Measurements from ENCODE around the gene CTNNA2.
A peak's percentile ranks its signal among the peaks of the same experiment; 100 is the strongest.
"Not testable (repeated sequence)": the region's sequence is repeated elsewhere in the genome, so short reads cannot be mapped to it uniquely, and the experiment has no call there.

CTNNA2 gene

DNA sequence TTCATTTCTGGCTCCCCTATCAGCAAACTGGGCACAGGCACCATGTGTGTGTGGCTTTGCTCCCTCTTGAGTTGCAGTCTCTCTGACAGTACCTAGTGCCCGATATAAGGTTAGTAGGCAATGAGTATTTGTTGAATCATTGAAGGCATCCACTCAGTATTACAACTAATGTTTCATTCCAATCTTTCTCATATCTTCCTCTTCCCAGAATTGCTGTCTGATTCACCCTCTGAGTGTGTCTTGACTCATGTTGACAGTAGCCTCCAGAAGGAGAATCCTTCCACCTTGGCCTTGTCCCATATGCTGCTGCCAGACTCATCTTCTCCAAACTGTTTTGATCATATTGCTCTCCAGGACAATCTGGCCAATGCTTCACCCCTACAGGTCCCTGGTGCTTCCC, 589.2 kb downstream of the CTNNA2 start:
- DNase-seq, result no peak

DNA sequence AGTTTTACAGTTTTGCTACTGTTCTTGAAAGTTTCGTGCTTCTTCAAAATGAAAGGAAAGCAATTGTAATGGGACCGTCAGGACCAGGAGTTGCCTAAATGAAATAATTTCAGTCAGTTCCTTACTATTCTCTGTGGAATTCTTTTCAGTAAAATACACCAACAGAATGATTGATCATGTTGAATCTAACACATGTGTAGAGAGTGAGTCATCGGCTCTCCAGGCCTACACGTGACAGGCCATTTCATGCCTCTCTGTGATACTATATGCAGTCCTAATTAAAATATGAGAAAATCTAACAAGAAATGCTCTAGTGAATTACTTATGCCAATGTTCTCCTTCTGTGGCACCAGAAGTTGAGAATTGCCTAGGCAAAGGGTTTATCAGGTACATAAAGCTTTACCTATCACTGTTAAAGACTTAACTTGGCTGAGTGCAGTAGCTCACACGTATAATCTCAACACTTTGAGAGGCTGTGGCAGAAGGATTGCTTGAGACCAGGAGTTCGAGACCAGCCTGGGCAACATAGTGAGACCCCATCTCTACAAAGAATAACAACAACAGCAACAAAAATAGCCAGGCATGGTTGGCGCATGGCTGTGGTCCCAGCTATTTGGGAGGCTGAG, 592.3 kb downstream of the CTNNA2 start:
- DNase-seq, result no peak

DNA sequence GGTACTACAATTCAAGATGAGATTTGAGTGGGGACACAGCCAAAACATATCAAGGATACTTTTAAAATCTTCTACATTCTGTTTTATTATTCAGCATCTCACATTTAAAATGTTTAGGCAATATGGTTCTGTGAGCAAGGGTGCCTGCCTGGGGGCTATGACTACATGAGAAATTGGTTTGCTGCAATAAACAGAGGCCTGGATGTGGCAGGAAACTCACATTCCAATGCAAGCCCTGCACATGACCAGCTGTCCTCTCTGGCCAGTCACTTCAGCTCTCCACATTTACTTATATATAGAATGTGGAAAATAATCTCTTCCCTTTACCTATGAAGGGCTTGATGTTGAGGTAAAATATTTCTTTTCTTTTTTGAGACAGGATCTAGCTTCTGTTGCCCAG, 598.3 kb downstream of the CTNNA2 start:
- no peak for DNase-seq

DNA sequence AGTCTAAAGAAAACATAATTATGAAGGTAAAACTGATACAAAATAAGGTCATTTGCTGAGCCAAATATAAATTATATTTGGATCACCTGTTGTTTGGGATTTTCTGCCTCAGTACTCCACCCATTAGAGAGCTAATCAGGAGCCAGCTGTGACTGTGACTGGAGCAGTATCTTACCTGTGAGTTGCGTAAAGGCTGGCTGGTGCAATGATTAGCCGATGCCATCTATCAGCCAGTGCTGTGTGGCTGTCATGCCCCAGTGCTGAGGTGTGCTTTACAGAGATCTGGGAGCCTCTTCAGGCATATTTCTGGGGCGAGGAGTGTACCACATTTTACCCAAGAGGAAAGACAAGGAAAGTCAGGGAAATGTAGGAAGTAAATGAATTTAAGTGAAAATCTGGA, 599.9 kb downstream of the CTNNA2 start:
- DNase-seq, result no peak

DNA sequence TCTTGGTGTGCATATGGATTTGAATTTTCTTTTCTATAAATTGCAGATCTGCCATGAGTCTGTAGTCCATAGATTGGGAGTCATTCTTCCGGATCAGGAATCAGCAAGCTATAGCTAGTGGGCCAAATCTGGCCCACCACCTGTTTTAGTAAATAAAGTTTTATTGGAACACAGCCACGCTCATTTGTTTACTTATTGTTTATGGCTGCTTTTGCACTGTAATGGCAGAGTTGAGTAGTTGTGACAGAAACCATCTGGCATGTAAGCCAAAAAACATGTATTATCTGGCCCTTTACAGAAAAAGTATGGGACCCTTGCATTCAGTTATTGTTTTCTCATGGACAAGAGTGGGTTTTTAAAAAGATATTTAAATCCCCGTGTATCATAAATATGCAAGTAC, 600.5 kb downstream of the CTNNA2 start:
- DNase-seq, result no peak

DNA sequence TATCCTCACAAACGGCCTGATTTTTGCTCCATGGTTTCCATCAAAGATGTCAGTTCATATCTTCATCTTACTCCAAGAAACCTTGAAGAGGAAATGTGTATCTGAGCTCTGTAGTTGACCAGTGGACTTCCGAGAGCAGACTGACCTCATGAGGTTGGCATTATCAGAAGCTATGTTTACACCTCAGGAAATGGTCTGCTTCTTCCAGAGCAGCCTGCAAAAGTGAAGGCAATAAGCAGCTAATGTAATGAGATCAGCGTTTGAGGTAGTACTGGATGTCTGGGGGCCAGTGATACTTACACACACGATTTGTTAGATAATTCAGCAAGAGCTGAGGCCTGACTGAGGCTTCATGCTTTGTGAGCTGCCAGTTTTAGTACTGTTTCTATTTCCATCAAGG, 602.0 kb downstream of the CTNNA2 start:
- DNase-seq, result no peak

DNA sequence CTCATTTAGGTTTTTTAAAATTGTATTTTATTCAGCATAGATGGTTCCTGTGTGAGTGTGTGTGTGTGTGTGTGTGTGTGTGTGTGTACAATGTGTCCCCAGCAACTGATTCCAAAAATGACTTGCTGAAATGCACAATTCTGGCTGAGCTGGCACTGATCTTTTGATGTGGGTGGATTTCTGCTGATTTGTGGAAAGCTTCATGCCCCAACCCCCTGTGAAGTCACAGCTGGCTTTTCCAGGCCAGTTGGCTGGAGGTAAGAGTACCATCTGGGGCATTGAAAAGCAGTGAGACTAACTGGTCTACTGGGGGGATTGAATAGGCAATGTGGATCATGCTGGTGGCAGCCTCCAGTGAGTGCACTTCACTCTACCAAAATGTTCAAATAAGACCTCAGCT, 604.5 kb downstream of the CTNNA2 start:
- peak in 1 of 2 experiments; percentile 56 for DNase-seq

DNA sequence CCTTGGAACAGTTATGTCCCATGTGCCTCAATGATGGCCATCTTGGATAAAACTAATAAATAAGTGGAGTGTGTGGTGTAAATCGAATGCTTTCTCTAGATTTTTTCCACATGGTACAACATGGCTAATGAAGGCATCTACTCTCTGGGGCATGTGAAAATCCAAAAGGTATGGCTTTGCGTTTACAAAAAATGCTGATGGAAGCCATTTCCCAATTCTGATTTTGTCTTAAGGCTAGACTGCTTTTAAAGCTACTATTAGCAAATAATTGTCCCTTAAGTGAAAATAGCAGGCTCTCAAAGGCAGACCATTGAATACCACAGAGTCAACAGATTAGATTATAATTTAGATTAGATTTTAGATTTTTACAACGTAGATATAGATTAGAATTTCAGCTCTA, 608.0 kb downstream of the CTNNA2 start:
- no peak for DNase-seq

DNA sequence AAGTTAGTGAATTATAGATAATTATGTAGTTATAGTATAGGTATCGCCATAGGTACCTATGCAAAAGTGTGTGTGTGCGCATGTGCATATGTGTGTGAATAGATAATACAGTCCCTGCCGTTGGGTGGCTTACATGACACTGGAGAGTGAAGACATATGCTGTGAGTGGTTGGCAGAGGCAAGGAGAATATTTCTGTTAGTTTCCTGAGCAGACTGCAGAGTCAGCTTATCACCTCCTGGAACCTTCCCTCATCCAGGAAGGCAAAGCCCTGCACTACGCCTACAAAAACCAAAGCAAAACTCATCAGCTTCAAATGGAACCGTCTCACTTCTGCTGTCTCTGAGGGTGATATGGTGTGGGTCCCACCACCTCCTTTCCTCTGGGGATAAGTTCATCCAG, 609.8 kb downstream of the CTNNA2 start:
- no peak for DNase-seq

DNA sequence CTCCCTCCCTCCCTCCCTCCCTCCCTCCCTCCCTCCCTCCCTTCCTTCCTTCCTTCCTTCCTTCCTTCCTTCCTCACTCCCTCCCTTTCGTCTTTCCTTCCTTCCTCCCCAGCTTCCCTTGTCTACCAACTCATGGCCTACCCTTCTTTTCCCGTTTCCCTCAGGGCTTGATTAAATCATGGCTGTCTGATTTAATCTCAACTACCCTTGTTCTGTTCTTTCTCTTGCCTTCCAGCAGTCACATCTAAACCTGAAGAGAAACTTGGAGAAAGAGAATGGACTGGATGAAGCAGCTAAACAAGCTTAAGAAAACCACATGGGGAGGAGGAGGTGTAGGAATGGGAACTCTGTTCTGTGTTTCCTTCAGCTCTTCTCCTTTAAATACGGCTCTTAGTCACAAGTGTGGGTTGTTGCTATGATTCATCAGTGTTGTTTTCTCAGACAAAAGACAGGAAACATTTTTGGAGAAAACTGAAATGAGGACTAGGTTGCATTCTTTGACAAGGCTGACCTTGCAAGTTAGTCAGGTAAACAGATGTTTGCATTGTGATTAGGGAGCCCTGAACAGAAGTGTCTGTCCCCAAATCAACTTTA, 613.8 kb downstream of the CTNNA2 start:
- no peak for DNase-seq

DNA sequence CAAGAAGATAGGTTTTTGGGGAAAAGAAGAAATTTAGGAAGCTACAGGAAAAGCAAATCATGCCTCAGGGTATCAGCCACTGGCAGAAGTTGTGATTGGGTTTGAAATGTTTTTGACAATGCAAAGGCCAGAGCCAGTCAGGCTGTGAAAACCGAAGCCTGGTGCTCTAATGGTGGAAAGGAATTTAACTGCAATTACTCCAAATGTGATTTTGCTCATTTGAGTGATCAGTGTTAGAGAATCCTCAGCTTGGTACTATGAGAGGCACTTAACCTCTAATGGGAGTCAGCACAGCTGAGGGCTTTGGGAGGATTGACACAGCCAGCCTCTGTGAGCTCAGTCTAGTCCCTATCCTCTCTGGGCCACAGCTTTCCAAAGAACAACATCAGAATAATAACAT, 615.2 kb downstream of the CTNNA2 start:
- DNase-seq, result no peak

DNA sequence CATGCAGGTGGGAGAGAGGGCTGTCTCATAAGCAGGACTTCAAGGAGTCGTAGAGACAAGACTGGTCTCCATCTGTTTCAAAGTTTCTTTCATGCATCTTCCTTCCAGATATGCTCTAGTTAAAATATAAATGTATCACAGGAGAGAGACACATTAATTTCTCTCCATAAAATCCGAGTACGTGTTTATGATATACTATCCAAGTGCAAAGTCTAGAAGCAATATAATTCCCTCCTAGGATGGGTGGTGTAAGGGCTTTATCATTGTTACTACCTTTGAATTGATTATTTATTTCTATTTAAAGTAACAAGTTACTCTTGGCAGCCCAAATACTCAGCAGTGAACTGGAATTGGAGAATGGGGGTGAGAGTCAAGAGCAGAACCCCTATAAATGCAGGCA, 619.4 kb downstream of the CTNNA2 start:
- no peak for DNase-seq

DNA sequence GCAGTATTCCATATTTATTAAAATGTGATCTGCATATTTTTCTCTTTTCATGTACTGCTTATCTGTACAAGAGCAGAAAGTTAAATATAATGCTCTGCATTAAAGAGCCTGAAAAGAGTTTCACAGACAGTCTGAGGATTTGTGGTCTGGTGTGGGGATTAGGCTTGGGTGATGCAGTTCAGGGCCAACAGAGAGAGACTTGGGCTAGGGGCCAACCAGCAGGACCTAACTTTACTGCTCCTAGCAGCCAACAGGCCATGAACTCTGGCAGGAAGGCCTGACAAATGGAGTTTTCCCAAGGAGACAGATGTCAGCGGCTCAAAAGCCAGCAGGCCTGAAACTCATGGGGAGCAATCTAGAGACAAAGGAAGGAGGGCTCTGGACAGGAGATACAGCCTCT, 622.1 kb downstream of the CTNNA2 start:
- DNase-seq, result no peak

DNA sequence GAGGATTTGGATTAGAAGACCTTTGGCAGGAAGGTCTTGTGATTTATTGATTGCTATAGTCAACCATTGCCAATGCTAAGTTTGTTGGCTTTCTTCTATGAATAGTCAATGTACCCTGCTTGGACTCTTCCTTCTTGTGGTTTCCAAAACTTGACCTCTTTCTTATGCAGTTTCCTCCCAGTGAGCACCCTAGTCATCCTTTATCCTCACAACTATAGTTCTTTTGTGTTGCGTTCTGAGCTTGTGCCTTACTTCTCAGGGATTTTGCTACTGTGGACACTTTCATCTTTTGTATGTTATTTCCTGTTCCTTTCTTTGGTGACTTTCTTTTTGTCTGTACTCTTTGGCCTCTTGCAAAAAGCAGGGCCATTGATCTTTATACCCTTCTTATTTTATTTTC, 623.5 kb downstream of the CTNNA2 start:
- DNase-seq, result no peak

DNA sequence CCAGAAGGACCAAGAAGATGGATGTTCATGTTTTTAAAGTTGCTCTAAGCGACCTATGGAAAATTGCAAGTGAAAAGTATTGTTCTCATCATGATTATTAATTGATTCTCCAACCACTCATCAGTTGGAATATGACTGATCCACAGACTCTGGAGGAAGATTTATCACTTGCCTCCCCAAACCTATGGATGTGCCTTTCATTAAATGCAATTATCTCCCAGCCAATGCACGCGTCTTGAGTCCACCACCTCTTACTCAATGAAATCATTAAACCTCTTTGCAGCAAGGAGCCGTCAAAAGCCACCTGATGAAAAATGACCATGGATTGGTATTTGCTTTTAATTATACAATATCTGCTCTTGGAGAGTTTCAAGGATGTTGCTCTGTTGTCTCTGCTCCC, 626.1 kb downstream of the CTNNA2 start:
- DNase-seq, result no peak

DNA sequence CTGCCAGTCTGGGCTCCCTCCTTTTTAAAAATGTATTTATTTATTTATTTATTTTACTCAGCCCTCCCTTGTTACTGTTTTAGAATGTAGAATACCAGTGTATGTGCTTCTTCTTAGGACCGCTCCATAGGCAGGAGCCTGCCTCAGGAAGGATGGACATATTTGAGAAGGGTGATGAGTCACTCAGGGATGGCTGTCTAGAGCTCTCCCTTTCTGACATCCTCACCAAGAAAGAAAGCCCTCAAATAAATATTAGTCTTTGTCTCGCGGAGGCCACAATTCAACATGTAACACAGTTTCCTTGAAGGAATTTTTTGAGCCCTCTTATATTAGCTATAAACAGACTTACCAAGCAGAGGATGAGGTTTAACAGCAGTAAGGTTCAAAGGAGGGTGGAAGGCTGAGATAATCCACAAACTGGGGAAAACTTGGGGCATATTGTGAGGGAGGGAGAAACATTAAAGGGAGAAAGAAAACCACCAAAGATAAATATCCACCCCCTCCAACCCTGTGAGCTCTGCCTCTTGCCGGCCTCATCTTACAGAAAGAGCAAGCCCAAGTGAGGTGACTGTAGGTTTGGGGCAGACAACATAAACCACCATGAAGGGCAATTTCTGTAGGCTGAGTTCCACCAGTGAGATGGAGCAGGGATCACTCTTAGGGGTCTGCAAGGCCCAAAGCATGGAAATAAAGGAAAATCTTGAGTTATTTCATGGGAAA, 628.3 kb downstream of the CTNNA2 start:
- no peak for DNase-seq

DNA sequence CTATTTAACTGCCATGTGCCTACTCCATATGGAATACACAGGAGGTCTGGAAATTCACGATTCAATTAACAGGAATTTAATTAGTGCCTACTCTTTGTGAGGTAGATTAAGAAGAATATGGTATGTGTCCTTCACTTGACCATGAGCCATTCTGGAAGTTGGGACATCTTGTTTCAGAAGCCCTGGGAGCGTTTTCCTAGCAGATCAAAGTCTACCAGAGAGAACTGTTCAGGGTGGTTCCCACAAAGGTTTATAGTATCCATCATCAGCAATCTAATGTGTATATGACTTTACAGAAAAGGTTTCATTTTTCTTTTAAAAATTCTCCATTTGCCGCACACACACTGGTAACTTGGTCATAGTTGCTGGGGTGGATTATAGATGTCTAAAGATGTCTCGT, 632.6 kb downstream of the CTNNA2 start:
- no peak for DNase-seq

DNA sequence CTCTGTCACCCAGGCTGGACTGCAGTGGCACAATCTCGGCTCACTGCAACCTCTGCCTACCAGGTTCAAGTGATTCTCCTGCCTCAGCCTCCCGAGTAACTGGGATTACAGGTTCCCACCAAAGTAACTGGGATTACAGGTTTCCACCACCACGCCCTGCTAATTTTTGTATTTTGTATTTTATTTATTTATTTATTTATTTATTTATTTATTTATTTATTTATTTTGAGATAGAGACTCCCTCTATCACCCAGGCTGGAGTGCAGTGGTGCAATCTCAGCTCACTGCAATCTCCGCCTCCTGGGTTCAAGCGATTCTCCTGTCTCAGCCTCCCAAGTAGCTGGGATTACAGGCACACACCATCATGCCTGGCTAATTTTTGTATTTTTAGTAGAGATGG, 633.9 kb downstream of the CTNNA2 start:
- DNase-seq, result not testable (repeated sequence)

DNA sequence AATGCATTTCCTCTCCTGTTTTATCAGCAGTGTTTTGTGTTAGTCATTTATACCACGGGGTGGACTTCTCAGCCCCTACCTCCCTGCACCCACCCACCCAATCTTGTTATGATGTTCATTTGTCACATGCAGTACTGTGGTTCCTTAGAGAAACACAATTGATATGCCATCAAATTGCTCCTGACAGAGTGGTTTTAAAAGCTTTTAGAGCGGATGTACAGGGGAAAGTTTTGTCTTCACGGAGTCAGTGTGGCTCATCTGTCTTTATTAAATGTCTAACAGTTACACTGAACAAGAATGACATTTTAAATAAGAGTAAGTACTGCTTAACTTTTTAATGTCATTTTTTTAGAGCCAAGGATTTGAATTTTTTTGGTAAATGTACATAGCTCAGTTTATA, 634.8 kb downstream of the CTNNA2 start:
- no peak for DNase-seq

DNA sequence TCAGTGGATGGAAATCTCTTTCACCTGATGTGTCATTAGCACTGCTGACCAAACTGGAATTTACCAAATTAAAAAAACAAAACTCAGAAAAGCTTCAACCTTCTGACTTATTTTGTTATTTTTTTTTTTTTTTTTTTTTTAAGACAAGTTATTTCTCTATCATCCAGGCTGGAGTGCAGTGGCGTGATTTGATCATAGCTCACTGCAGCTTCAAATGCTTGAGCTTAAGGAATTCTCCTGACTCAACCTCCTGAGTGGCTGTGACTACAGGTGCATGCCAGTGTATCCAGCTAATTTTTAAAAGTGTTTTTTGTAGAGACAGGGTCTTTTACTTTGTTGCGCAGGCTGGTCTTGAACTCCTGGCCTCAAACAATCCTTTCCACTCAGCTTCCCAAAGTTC, 636.1 kb downstream of the CTNNA2 start:
- no peak for DNase-seq

DNA sequence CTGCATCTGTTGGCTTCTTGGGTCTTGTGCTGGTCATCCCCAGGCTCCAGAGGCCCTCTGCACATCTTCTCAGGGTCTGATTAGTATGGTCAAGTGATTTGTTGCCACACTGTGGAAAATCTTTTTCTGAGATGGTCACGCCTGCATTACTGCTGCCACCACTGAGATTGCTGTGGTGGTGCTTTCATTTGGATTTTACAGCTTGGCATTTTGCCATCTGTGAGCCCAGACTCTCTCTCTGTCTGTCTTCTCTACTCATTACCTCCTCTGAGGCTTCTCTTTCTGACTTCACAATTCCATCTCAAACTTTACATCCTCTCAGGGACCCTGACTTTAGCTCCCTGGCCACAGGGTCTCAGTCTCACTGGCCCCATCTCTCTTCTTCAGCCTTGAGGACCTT, 637.1 kb downstream of the CTNNA2 start:
- no peak for DNase-seq

DNA sequence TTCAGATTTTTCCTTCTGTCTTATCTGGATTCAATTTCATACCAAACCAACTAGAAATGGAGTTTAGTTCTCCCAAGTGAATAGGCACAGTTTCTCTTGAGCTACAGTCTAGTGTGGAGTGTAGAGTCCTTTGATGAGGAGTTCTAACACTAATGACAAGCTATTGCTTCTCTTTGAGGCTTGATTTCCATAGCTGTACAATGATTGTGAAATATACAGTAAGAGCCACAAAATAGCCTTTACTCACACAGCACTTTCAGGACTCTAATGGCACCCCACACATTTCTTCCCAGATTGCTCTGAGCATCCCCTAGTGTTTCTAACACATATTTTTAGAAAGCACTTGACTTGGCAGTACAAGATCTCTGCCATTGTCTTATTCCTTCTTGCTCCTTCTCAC, 638.4 kb downstream of the CTNNA2 start:
- no peak for DNase-seq

DNA sequence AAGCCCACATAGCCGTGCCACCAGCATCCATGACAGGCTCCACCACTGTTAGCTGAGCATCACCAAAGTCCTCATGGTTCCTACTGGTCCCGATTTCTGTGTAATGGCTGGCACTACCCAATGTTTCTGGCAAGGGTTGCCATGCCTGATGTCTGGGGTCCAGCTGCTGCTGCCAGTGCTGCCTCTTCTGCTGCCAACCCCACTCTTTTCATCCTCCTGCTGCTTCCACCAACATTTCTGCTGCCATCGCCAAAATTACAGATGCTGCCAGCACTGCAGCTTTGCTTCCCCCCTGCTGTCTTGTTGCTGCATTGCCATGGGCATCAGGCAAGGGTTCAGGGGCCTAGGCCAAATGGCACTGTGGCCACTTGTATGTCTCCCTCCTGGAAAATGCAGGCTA, 638.8 kb downstream of the CTNNA2 start:
- no peak for DNase-seq

DNA sequence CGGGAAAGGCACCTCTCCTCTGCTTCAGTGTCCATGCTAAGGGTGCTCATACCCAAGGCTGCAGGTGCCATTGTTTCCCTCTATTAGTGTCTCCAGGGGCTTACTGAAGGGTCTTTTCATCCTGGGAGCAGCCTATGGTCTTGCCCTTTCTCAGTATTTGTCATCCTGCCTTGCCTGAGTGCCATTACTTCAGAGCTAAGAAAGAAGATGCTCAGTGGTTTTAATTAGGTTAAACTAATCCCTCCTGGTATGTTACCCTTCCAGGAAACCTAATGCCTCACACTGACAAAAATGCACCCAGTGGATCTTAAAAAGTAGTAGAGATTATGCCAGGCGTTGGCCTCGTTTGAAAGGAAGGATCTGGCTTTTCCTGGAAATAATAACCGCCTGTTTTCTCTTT, 640.3 kb downstream of the CTNNA2 start:
- peak in 1 of 2 experiments; percentile 15 for DNase-seq

DNA sequence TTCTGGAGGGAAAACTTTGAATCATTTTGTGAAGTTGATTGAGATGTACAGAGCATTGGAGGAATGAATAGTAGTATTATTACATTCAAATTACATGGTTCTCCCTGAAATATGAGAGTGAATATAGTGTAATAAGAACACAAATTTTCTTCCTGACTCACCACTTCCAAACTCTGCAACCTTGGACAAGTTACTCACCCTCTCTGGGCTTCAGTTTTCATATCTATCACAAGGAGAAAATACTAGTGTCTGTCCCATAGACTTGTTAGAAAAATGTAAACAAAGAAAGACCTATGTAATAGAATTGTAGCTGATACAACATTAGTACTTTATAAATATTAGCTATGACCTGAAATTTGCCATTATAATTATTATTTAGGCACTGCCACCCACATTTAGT, 640.9 kb downstream of the CTNNA2 start:
- no peak for DNase-seq
